K562 (cell line): Measurements from ENCODE around the gene CNBD2. TPM values are rescaled to one million over a fixed set of nuclear protein-coding genes. Genes with fewer than 3 reads are reported as not detected.
"Not testable (repeated sequence)": the region's sequence is repeated elsewhere in the genome, so short reads cannot be mapped to it uniquely, and the experiment has no call there.

Experiments
- ATAC-seq: fragments of 200-7000 bp; cut with Tn5 transposase; 3 replicates; pipeline ENCODE4 v1.9.1; 2020; ENCODE audit warnings: moderate library complexity
- BruUV-seq: library from RNA; stranded (reverse); fragments of 400-500 nt; replicated peaks from 2 replicates; lab custom pipeline; 2021; lab: Mats Ljungman, UMichigan
- CTCF ChIA-PET: fragments of 300-600 bp; formaldehyde crosslinking; extraction: SDS; loops from one replicate; lab custom pipeline; 2021; ENCODE audit warnings: low intra/inter-chr PET ratio; lab: Yijun Ruan, JAX
- POLR2A ChIA-PET: fragments of 300-600, 350-650 bp; sonication (Branson Sonifier 250); formaldehyde crosslinking; extraction: SDS; loops from one replicate; lab custom pipeline; 2021; ENCODE audit warnings: antibody characterized with exemption, inconsistent platforms; lab: Yijun Ruan, JAX
- DNase-seq, 4 experiments: peaks; one replicate each; pipeline versions ENCODE4 v3.0.0 to v3.0.0-alpha.2; 2011 to 2018; ENCODE audit warnings: low spot score in 3 of 4, mixed read lengths in 3 of 4; ENCODE audit errors: extremely low read depth in 1 of 4
- FAIRE-seq: peaks from 2 replicates; lab custom pipeline; 2011; peaks lifted over from hg19 to GRCh38; lab: Jason Lieb, UNC
- H2AFZ ChIP-seq: 2 replicates; pipeline ENCODE4 v1.6.0; 2011; ENCODE audit warnings: low read depth, low read length, control low read depth, inconsistent platforms
- H3K27ac ChIP-seq: fragments of 200-600 bp; 3 replicates; pipeline ENCODE4 v1.8.0; 2011; ENCODE audit warnings: low read depth, mild to moderate bottlenecking, control low read depth, inconsistent platforms, low read length, moderate library complexity, mixed read lengths; ENCODE audit errors: extremely low read depth
- H3K27me3 ChIP-seq, 2 experiments: fragments of 300-600 bp in 1 of 2; 2 replicates in 1 of 2; 3 replicates in 1 of 2; pipeline versions ENCODE4 v1.6.0 to v1.8.0; 2011; ENCODE audit warnings: inconsistent platforms in 2 of 2, low read length in 2 of 2, mild to moderate bottlenecking in 1 of 2, mixed read lengths in 1 of 2, moderate library complexity in 1 of 2; ENCODE audit not compliant: control insufficient read depth in 2 of 2, insufficient read depth in 2 of 2
- H3K36me3 ChIP-seq: fragments of 300-600 bp; 3 replicates; pipeline ENCODE4 v1.8.0; 2011; ENCODE audit warnings: mild to moderate bottlenecking, low read length, inconsistent platforms; ENCODE audit not compliant: control insufficient read depth, insufficient read depth
- H3K4me1 ChIP-seq, 2 experiments: fragments of 200-600 bp in 1 of 2; replicated peaks in 1 of 2; 2 replicates in 1 of 2; 3 replicates in 1 of 2; pipeline versions ENCODE4 v1.5.1 to v1.8.0; 2011; ENCODE audit warnings: inconsistent platforms in 2 of 2, low read length in 2 of 2, mild to moderate bottlenecking in 1 of 2, mixed read lengths in 1 of 2, moderate library complexity in 1 of 2; ENCODE audit not compliant: control insufficient read depth in 2 of 2, insufficient read depth in 2 of 2
- H3K4me2 ChIP-seq: 2 replicates; pipeline ENCODE4 v1.6.1; 2011; ENCODE audit warnings: low read length, control low read depth, inconsistent platforms, mixed read lengths; ENCODE audit not compliant: insufficient read depth
- H3K4me3 ChIP-seq: fragments of 200-600 bp; sonication (generic), shearing (Covaris generic); 2 replicates; pipeline ENCODE4 v1.5.1; 2016; ENCODE audit warnings: control low read depth, inconsistent platforms
- H3K79me2 ChIP-seq: fragments of 200-600 bp; 3 replicates; pipeline ENCODE4 v1.8.0; 2011; ENCODE audit warnings: low read length, inconsistent platforms; ENCODE audit not compliant: control insufficient read depth, insufficient read depth
- H3K9ac ChIP-seq, 2 experiments: 2 replicates each; pipeline versions ENCODE4 v1.6.0 to v1.6.1; 2011; ENCODE audit warnings: low read depth in 2 of 2, low read length in 2 of 2, control low read depth in 1 of 2, inconsistent platforms in 1 of 2, mild to moderate bottlenecking in 1 of 2, mixed read lengths in 1 of 2; ENCODE audit not compliant: insufficient read depth in 1 of 2
- H3K9me1 ChIP-seq: one replicate; pipeline ENCODE4 v1.6.0; 2011; ENCODE audit warnings: inconsistent platforms, mild to moderate bottlenecking, low read length, moderate library complexity; ENCODE audit not compliant: control insufficient read depth, insufficient read depth
- H3K9me3 ChIP-seq: replicated peaks from 2 replicates; pipeline ENCODE4 v1.5.1; 2011; ENCODE audit warnings: low read depth, low read length, inconsistent platforms; ENCODE audit not compliant: control insufficient read depth, insufficient read depth
- H4K20me1 ChIP-seq: replicated peaks from 2 replicates; pipeline ENCODE4 v1.6.1; 2011; ENCODE audit warnings: low read length, inconsistent platforms, mixed read lengths; ENCODE audit not compliant: control insufficient read depth, insufficient read depth
- CBX3 ChIP-seq, 2 experiments: IDR thresholded peaks; 1 replicate in 1 of 2; 2 replicates in 1 of 2; pipeline ENCODE4 v1.6.1; 2012; ENCODE audit warnings: inconsistent platforms in 2 of 2, low read length in 2 of 2, borderline replicate concordance in 1 of 2, control low read depth in 1 of 2
- NFIX ChIP-seq: fragments of 250-450 bp; sonication (Bioruptor Pico); IDR thresholded peaks from 2 replicates; pipeline ENCODE4 v1.4.0; 2020; ENCODE audit warnings: low read depth, mild to moderate bottlenecking, moderate library complexity
- RBM25 ChIP-seq: fragments of 200-400 bp; formaldehyde crosslinking; IDR thresholded peaks from 2 replicates; pipeline ENCODE4 v1.6.1; 2018; ENCODE audit warnings: low read length, low read depth, moderate library complexity; ENCODE audit not compliant: severe bottlenecking
- ZNF146 ChIP-seq: IDR thresholded peaks from one replicate; pipeline ENCODE4 v1.6.1; 2018; ENCODE audit warnings: missing compliant biosample characterization; ENCODE audit not compliant: unreplicated experiment
- WGBS: fragments of 100-300 bp; shearing (Covaris generic); methylation state at CpG from one replicate; pipeline ENCODE4 v1.1.6; 2016; ENCODE audit warnings: low coverage, mixed read lengths; ENCODE audit not compliant: insufficient coverage; ENCODE audit errors: missing lambda C conversion rate; 5-methylcytosine and 5-hydroxymethylcytosine counted together
- in situ Hi-C: fragments of 300-500 bp; cut with MboI; formaldehyde crosslinking; loops from 4 replicates; pipeline ENCODE4 v1.15.0; 2018; ENCODE audit warnings: inconsistent platforms, mixed read lengths
- intact Hi-C: fragments of 100-400 bp; cut with micrococcal nuclease; formaldehyde crosslinking; loops from 2 replicates; pipeline ENCODE4 v1.14.2; 2022
- polyA plus RNA-seq, 8 experiments: library from polyadenylated mRNA; depleted of rRNA in 4 of 8; stranded (reverse) in 5 of 8; unstranded in 3 of 8; fragments of >200 nt; fragmentation: Nextera tagmentation in 2 of 8; fragmentation: Illumina TruSeq in 1 of 8; extraction: Ambion mirVana in 2 of 8; extraction: Trizol in 1 of 8; gene quantifications; 2 replicates each; pipeline versions ENCODE4 v1.2.1 to v1.2.3, GENCODE V29; 2011 to 2014; ENCODE audit warnings: inconsistent platforms in 1 of 8, missing spikeins in 1 of 8
- total RNA-seq, 7 experiments: library from RNA; depleted of rRNA in 6 of 7; stranded (reverse); fragments of >200 nt in 6 of 7; fragmentation: Illumina TruSeq in 2 of 7; extraction: Trizol in 2 of 7; gene quantifications; 2 replicates each; pipeline versions ENCODE4 v1.2.1 to v1.2.3, GENCODE V29; 2011 to 2021; ENCODE audit warnings: low replicate concordance in 1 of 7
- TF ChIP-seq, protein P1 (sequence below), 3 experiments: IDR thresholded peaks in 2 of 3; conservative IDR thresholded peaks in 1 of 3; 2 replicates each; pipeline ENCODE4 v1.5.1; 2011 to 2012; ENCODE audit warnings: low read length in 3 of 3, mild to moderate bottlenecking in 3 of 3, control low read depth in 2 of 3, improper control_type of control experiment in 1 of 3, inconsistent platforms in 1 of 3, low read depth in 1 of 3, mixed read lengths in 1 of 3, moderate library complexity in 1 of 3; ENCODE audit not compliant: insufficient read depth in 2 of 3
- TF ChIP-seq, protein P2 (sequence below): fragments of 250-450 bp; sonication (Bioruptor Pico); IDR thresholded peaks from 2 replicates; pipeline ENCODE4 v1.5.0; 2020; ENCODE audit warnings: mild to moderate bottlenecking

The CNBD2 gene
- total and polyA plus RNA-seq, 9 of the 15 experiments (the other 6 are each of a cell fraction or from before 2014, with no cell fraction given): 3.2 to 17.5 (median 5.3) TPM

DNA sequence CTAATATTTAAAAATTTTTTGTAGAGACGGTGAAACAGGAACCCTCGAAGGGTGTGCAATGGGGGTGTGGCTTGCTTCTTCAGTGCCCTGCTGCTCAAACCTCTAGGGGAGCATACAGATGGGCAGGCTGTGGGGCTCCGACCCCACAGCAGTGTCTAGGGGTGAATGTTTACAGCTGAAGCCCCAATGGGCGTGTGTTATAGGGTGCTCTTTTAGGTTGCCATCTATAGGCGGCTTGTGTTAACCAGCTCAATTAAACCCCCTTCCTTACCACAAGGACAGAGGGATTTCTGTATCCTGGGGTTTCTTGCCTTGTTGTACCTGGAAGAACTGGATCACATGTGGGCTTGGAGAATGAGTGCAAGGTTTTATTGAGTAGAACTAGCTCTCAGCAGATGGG lies 109.4 kb downstream of the CNBD2 start:
- in situ Hi-C loops, H3K4me1 ChIP-seq, H3K79me2 ChIP-seq, H3K9ac ChIP-seq, CTCF ChIA-PET, H3K36me3 ChIP-seq, H3K27me3 ChIP-seq, H4K20me1 ChIP-seq, H3K27ac ChIP-seq, DNase-seq, H3K9me3 ChIP-seq, H3K9me1 ChIP-seq, H3K4me2 ChIP-seq, H3K4me3 ChIP-seq, FAIRE-seq, H2AFZ ChIP-seq, intact Hi-C loops, BruUV-seq: not testable (repeated sequence)
- ATAC-seq: peak; percentile 38; the same call in 2 of the 3 replicates
- 55% methylated on average over 5 of the region's 5 CpGs for WGBS
- TF ChIP-seq, protein P1, sequence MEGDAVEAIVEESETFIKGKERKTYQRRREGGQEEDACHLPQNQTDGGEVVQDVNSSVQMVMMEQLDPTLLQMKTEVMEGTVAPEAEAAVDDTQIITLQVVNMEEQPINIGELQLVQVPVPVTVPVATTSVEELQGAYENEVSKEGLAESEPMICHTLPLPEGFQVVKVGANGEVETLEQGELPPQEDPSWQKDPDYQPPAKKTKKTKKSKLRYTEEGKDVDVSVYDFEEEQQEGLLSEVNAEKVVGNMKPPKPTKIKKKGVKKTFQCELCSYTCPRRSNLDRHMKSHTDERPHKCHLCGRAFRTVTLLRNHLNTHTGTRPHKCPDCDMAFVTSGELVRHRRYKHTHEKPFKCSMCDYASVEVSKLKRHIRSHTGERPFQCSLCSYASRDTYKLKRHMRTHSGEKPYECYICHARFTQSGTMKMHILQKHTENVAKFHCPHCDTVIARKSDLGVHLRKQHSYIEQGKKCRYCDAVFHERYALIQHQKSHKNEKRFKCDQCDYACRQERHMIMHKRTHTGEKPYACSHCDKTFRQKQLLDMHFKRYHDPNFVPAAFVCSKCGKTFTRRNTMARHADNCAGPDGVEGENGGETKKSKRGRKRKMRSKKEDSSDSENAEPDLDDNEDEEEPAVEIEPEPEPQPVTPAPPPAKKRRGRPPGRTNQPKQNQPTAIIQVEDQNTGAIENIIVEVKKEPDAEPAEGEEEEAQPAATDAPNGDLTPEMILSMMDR (IDR thresholded peaks at IDR 0.05 in 2 of 3, conservative IDR thresholded peaks at IDR 0.05 in 1 of 3; ENCODE audit: insufficient read depth in 2 of 3, low read depth in 1 of 3, low read length in 3 of 3): 0 out of 6 replicates have a peak, but pooled peaks of 1 of the 3 experiments have one; percentile 5
- POLR2A ChIA-PET: interaction anchor here (0.6 to 1.7 kb wide), 3 partner anchors 10 to 30 kb away, joined by 3 read pairs; no protein-coding TSS in a partner anchor

DNA sequence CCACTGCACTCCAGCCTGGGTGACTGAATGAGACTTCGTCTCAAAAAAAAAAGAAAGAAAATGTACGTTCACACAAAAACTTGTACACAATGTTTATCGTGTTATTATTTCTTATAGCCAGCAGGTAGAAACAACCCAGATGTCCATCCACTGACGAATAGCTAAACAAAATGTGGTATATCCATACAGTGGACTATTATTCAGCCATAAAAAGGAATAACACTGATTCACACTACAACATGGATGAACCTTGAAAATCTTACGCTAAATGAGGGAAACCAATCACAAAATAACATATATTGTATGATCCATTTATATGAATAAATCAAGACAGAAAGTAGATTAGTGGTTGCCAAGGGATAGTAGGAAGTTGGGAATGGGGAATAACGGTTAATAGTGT lies 111.1 kb downstream of the CNBD2 start:
- TF ChIP-seq, protein P2, sequence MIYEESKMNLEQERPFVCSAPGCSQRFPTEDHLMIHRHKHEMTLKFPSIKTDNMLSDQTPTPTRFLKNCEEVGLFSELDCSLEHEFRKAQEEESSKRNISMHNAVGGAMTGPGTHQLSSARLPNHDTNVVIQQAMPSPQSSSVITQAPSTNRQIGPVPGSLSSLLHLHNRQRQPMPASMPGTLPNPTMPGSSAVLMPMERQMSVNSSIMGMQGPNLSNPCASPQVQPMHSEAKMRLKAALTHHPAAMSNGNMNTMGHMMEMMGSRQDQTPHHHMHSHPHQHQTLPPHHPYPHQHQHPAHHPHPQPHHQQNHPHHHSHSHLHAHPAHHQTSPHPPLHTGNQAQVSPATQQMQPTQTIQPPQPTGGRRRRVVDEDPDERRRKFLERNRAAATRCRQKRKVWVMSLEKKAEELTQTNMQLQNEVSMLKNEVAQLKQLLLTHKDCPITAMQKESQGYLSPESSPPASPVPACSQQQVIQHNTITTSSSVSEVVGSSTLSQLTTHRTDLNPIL: no peak
- TF ChIP-seq NFIX (no peak), CBX3 (IDR thresholded peaks at IDR 0.05; ENCODE audit: borderline replicate concordance in 1 of 2, low read length in 2 of 2) (peak in 1 of 2 experiments; percentile 33; a peak in 1 of 3 replicates), ZNF146 (CRISPR knock-in tag) (peak; percentile 85), RBM25 (peak; percentile 39)
- Histone ChIP-seq H3K27me3 (no peaks in the 10 kb centered on the region), H4K20me1 (no peaks in the 10 kb centered on the region), H3K27ac (no peak overlapping the region), H3K9me3 (no peaks in the 10 kb centered on the region; the same call in 1 of the 2 replicates), H3K79me2 (no peaks in the 10 kb centered on the region), H2AFZ (no peak overlapping the region), H3K9ac (no peak overlapping the region), H3K4me1 (peaks cover 2 to 12% of the 10 kb centered on the region in 2 experiments; a peak in 4 of 5 replicates), H3K9me1 (no peaks in the 10 kb centered on the region), H3K36me3 (no peaks in the 10 kb centered on the region), H3K4me2 (no peak overlapping the region), H3K4me3 (no peak overlapping the region)
- FAIRE-seq (no peak), ATAC-seq (no peak), DNase-seq (no peak)
- no TSS peak for BruUV-seq
- ChIA-PET CTCF (no interaction called here), POLR2A (interaction anchor here (0.9 to 1.4 kb wide), 3 partner anchors 15 to 63 kb away, joined by 4 to 6 read pairs (median 4); no protein-coding TSS in a partner anchor)
- intact Hi-C loops (no loop called here), in situ Hi-C loops (no loop called here)
- WGBS: 90% methylated on average over 5 of the region's 6 CpGs
